IPS-20b (cell line): ENCODE measurements around the gene ALDH2.

Experiments used
- H3K27ac ChIP-seq: one replicate; pipeline ENCODE4 v1.5.1; 2013; ENCODE audit warnings: low read length
- H3K27me3 ChIP-seq: 2 replicates; pipeline ENCODE4 v1.6.1; 2013; ENCODE audit warnings: mild to moderate bottlenecking, low read length, inconsistent platforms; ENCODE audit not compliant: insufficient read depth
- H3K36me3 ChIP-seq: 2 replicates; pipeline ENCODE4 v1.6.1; 2013; ENCODE audit warnings: low read depth, mild to moderate bottlenecking, inconsistent platforms, low read length, moderate library complexity; ENCODE audit not compliant: insufficient read depth
- H3K4me1 ChIP-seq: 2 replicates; pipeline ENCODE4 v1.6.1; 2013; ENCODE audit warnings: mild to moderate bottlenecking, control low read depth, inconsistent platforms, low read length, moderate library complexity; ENCODE audit not compliant: insufficient read depth
- H3K4me3 ChIP-seq: 2 replicates; pipeline ENCODE4 v1.5.1; 2013; ENCODE audit warnings: mild to moderate bottlenecking, low read length, inconsistent platforms
- H3K9ac ChIP-seq: 2 replicates; pipeline ENCODE4 v1.6.1; 2013; ENCODE audit warnings: low read depth, mild to moderate bottlenecking, inconsistent platforms, low read length, moderate library complexity
- H3K9me3 ChIP-seq: 2 replicates; pipeline ENCODE4 v1.6.1; 2013; ENCODE audit warnings: mild to moderate bottlenecking, low read depth, low read length, inconsistent platforms; ENCODE audit not compliant: insufficient read depth

ALDH2 gene

DNA sequence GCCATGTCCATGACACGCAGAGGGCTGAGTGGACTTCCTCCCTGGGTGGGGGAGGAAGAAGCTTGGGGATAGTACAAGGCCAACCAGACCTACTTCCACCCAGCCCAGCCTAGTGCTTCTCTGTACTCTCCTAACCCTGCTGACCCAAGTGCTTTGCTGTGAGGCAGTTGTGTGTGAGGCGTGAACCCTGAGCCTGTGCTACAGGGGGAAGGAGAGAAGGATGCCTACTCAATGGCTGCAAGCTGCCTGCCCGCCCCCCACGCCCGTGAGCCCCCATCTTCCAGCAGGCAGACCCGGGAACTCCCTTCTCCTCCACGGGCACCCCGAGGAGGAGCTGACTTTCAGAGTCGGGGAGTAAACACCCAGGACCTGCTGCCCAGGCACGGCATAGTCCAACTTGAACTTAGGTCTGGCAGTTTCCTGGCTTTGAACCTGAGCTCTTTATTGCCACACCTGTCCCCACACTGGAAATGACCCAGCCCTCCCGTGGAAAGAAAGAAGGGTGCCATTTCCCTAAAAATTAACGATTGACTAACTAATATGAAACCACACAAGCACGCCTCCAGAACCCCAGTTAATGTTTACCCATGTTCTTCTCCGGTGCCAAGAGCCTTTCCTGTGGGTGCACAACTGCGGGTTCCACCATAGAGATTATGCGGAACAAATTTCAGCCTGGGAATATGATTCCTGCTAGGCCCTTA, 10.8 kb downstream of the ALDH2 start:
- H3K4me1 ChIP-seq: peaks cover 12% of the 10 kb centered on the region

DNA sequence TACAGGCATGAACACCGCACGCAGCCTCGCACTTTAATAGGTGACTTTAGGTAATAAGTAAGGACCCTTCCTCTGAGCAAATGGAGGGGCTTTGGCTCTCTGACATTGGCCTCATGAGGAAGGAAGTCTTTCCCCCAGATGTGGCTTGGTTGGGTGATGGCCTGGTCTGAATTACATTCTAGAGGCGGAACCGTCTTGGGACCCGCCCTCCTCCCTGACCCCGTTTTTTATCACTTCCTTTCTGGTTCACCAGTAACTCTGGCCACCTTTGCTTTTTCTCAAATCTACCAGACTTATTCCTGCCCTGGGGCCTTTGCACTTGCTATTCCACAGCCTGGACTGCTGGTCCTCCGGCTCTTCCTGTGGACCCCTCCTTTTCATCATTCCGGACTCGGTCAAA, 13.4 kb downstream of the ALDH2 start:
- H3K4me3 ChIP-seq: no peak overlapping the region
- H3K9me3 ChIP-seq: no peaks in the 10 kb centered on the region
- peaks cover 35% of the 10 kb centered on the region for H3K36me3 ChIP-seq
- no peaks in the 10 kb centered on the region for H3K27me3 ChIP-seq
- H3K4me1 ChIP-seq: no peaks in the 10 kb centered on the region; the same call in 1 of the 2 replicates
- H3K27ac ChIP-seq: no peak overlapping the region
- no peak overlapping the region for H3K9ac ChIP-seq

More for the DNA sequence above, 10.8 kb downstream of the ALDH2 start:
- no peak overlapping the region for H3K9ac ChIP-seq
- H3K36me3 ChIP-seq: peaks cover 14% of the 10 kb centered on the region
- no peak overlapping the region for H3K4me3 ChIP-seq
- no peaks in the 10 kb centered on the region for H3K9me3 ChIP-seq
- no peaks in the 10 kb centered on the region for H3K27me3 ChIP-seq
- no peak overlapping the region for H3K27ac ChIP-seq

DNA sequence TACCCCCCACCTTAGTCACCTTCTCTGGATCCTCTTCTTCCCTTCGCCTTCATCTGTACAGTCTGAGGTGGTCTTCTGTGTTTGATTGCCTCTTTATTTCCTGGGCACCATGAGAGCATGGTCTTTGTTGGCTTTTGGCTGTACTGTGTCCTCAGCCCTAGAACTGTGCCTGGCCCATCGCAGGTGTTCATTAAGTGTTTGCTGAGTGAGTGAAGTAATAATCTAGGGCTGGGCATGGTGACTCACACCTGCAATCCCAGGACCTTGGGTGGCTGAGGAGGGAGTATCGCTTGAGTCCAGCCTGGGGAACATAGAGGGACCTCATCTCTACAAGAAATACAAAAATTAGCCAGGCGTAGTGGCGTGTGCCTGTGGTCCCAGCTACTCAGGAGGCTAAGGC, 13.9 kb downstream of the ALDH2 start:
- peaks cover 39% of the 10 kb centered on the region for H3K36me3 ChIP-seq
- no peaks in the 10 kb centered on the region for H3K4me1 ChIP-seq
- H3K27me3 ChIP-seq: no peaks in the 10 kb centered on the region
- H3K4me3 ChIP-seq: no peak overlapping the region
- H3K27ac ChIP-seq: no peak overlapping the region
- H3K9ac ChIP-seq: no peak overlapping the region
- H3K9me3 ChIP-seq: no peaks in the 10 kb centered on the region

DNA sequence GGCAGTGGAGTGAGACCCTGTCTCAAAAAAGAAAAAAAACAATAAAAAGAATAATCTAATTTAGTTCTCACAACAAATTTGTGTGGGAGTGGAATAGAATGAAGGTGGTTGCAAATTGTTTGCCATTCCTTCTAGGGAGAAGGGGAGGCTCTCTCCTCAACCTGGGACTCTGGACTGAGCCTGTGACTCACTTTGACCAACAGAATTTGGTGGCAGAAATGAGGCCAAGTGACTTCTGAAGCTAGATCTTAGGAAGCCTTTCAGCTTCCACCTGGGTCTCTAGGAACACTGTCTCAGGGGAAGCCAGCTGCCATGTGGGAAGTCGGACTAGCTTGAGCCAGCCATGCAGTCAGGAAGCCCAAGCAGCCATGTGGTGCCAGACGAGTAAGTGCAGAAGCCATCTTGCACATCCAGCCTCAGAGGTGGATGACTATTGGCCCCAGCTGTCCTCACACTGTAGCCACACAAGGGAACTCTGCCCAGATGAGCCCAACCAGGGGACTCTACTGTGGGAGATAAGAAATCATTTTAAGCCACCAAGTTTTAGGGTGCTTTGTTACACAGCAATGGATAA, 14.4 kb downstream of the ALDH2 start:
- Histone ChIP-seq H3K4me3 (no peak overlapping the region), H3K9me3 (no peaks in the 10 kb centered on the region), H3K4me1 (no peaks in the 10 kb centered on the region), H3K27ac (no peak overlapping the region), H3K9ac (no peak overlapping the region), H3K27me3 (no peaks in the 10 kb centered on the region), H3K36me3 (peaks cover 40% of the 10 kb centered on the region)

DNA sequence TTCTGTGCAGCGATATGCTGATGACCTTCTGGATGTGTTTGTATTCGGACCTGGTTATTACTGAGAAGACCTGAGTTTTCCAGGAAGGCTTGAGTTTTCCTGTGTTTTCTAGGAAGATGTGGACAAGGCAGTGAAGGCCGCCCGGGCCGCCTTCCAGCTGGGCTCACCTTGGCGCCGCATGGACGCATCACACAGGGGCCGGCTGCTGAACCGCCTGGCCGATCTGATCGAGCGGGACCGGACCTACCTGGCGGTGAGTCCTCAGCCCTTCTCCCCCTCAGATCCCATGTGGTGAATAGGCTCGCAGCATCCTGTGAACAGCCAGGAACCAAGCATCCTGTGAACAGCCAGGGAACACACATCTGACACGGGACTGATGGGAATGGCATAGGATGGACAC, 16.3 kb downstream of the ALDH2 start:
- H3K36me3 ChIP-seq: peaks cover 39% of the 10 kb centered on the region
- H3K27me3 ChIP-seq: no peaks in the 10 kb centered on the region
- no peaks in the 10 kb centered on the region for H3K9me3 ChIP-seq
- H3K9ac ChIP-seq: no peak overlapping the region
- no peak overlapping the region for H3K27ac ChIP-seq
- no peak overlapping the region for H3K4me3 ChIP-seq
- no peaks in the 10 kb centered on the region for H3K4me1 ChIP-seq

DNA sequence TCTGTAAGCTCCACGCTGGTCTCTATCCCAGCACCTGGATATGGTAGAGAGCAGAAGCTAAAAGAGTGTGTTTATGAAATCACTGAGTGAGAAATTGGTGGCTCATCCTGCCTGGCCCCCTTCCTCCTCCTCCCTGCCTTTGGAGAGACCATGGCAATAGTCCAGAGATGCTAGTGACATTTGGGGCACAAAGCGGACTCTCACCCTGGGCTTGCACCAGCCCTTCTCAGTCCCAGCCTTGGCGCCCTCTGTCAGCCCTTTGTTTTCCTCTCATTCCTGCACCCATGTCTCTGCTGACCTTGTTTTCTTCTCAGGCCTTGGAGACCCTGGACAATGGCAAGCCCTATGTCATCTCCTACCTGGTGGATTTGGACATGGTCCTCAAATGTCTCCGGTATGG, 18.2 kb downstream of the ALDH2 start:
- no peaks in the 10 kb centered on the region for H3K9me3 ChIP-seq
- no peaks in the 10 kb centered on the region for H3K4me1 ChIP-seq
- H3K4me3 ChIP-seq: no peak overlapping the region
- H3K27me3 ChIP-seq: no peaks in the 10 kb centered on the region
- H3K36me3 ChIP-seq: peaks cover 44% of the 10 kb centered on the region
- H3K27ac ChIP-seq: no peak overlapping the region
- no peak overlapping the region for H3K9ac ChIP-seq

DNA sequence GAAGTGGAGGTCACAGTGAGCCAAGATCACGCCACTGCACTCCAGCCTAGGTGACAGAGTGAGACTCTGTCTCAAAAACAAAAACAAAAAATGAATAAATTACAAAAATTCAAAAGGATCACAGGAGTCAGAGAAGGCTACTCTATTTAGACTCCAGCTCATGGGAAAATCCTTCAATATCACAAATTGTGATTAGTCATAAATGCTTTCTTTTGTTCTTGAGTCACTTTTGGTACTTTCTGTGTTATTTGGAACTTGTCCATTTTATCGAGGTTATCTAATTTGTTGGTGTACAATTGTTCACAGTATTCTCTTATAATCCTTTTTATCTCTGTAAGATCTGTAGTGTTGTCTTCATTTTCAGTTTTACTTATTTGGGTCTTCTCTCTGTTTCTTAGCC, 18.9 kb downstream of the ALDH2 start:
- H3K36me3 ChIP-seq: peaks cover 50% of the 10 kb centered on the region
- H3K9me3 ChIP-seq: no peaks in the 10 kb centered on the region
- no peak overlapping the region for H3K4me3 ChIP-seq
- no peak overlapping the region for H3K9ac ChIP-seq
- H3K27me3 ChIP-seq: no peaks in the 10 kb centered on the region
- no peak overlapping the region for H3K27ac ChIP-seq
- no peaks in the 10 kb centered on the region for H3K4me1 ChIP-seq

DNA sequence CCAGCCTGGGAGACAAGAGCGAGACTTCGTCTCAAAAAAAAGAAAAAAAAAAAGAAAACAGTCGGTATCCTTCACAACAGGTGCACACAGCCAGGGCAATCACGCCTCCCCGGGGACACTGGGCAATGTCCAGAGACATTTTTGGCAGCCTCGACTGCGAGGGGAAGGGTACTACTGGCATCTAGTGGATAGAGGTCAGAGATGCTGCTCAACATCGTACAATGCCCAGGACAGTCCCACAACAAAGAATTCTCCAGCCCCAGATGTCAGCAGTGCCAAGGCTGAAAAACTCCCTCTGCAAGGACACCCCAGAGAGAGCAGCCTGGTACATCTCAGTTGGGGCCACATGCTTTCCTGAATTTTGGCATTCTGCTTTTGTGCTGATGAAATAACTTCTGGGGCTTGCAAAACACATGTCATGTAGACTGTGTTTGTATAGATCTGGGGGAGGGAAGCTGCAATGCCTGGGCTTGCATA, 21.5 kb downstream of the ALDH2 start:
- Histone ChIP-seq H3K36me3 (peaks cover 57% of the 10 kb centered on the region), H3K4me1 (no peaks in the 10 kb centered on the region), H3K9ac (no peak overlapping the region), H3K9me3 (no peaks in the 10 kb centered on the region), H3K27me3 (no peaks in the 10 kb centered on the region), H3K27ac (no peak overlapping the region), H3K4me3 (no peak overlapping the region)

DNA sequence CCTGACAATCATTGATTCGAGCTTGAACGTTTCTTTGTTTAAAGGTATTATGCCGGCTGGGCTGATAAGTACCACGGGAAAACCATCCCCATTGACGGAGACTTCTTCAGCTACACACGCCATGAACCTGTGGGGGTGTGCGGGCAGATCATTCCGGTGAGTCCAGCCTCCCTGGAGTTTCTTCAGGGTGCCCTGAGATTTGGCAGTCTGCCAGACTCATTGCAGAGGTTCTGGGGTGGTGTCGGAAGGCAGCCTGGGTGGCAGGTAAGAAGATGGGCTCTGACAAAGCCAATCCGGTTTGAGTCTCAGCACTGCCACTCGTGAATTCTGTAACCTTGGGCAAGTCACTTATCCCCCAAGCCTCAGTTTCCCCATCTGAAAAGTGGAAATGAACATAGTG, 23.0 kb downstream of the ALDH2 start:
- no peak overlapping the region for H3K27ac ChIP-seq
- H3K36me3 ChIP-seq: peaks cover 52% of the 10 kb centered on the region
- no peaks in the 10 kb centered on the region for H3K27me3 ChIP-seq
- H3K4me3 ChIP-seq: no peak overlapping the region
- H3K4me1 ChIP-seq: no peaks in the 10 kb centered on the region
- no peaks in the 10 kb centered on the region for H3K9me3 ChIP-seq
- H3K9ac ChIP-seq: no peak overlapping the region

DNA sequence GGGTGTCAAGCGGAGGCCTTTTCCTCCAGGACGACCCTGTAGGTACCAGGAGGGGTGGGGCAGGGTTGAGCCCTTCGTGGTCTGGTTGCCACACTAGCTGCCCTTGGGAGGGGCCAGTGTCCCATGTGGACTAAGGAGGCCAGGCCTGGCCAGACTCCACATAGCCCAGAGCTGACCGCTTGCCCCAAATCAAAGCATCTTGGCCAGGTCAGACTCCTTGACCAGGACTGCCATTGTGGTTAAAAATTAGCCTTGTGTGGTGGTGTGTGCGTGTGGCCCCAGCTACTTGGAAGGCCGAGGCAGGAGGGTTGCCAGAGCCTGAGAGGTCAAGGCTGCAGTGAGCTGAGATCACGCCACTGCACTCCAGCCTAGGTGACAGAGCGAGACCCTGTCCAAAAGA, 24.8 kb downstream of the ALDH2 start:
- Histone ChIP-seq H3K4me1 (no peaks in the 10 kb centered on the region), H3K4me3 (no peak overlapping the region), H3K27me3 (no peaks in the 10 kb centered on the region), H3K9me3 (no peaks in the 10 kb centered on the region), H3K9ac (no peak overlapping the region), H3K27ac (no peak overlapping the region), H3K36me3 (peaks cover 48% of the 10 kb centered on the region)

DNA sequence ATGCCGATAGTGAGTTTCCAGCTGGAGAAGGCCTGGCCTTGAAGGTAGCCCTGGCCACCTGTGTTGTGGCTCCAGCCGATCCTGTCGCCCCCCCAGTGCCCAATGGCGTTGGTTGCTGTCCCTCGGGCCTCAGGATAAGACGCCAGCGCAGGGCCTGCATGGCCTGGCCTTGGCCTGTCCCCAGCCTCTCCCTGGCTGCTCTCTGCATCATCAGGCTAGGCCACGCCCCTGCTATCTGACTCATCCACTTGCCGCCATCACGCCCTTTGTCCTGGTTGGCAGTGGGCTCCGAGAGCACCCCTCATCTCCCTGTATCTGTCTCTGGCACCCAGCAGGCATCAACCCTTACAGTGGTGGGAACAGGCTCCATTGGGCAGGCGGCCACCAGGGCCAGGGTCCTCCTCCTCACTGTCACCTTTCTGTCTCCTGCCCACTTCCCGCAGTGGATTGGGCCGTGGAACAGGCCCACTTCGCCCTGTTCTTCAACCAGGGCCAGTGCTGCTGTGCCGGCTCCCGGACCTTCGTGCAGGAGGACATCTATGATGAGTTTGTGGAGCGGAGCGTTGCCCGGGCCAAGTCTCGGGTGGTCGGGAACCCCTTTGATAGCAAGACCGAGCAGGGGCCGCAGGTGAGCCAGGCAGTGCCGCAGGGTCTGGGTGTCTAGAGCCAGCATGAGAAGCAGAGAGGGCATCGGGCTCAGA, 25.6 kb downstream of the ALDH2 start:
- no peak overlapping the region for H3K9ac ChIP-seq
- no peak overlapping the region for H3K27ac ChIP-seq

DNA sequence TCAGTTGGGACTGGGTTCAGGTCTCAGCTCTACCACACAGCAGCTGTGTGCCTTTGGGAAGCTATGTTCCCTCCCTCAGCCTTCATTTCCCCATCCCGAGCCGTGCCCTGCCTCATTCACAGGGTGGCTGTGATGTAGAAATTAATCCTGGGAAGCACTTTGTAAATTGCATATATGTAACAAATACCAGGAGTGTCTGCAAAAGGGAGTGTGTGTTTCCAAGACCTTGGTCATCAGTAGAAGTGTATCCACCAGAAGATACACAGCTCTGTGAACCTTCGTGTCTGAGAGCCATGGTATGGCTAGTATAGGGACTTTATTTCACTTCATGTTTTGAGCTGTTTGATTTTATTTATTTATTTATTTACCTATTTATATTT, 26.1 kb downstream of the ALDH2 start:
- Histone ChIP-seq H3K36me3 (peaks cover 52% of the 10 kb centered on the region), H3K27me3 (no peaks in the 10 kb centered on the region), H3K4me3 (no peak overlapping the region), H3K4me1 (no peaks in the 10 kb centered on the region), H3K9me3 (no peaks in the 10 kb centered on the region), H3K9ac (no peak overlapping the region), H3K27ac (no peak overlapping the region)

More for the DNA sequence above, 25.6 kb downstream of the ALDH2 start:
- Histone ChIP-seq H3K36me3 (peaks cover 49% of the 10 kb centered on the region), H3K9me3 (no peaks in the 10 kb centered on the region), H3K4me3 (no peak overlapping the region), H3K27me3 (no peaks in the 10 kb centered on the region), H3K4me1 (no peaks in the 10 kb centered on the region)
